ENCODE data around the gene SLC13A3.
"Not testable (repeated sequence)": the region's sequence is repeated elsewhere in the genome, so short reads cannot be mapped to it uniquely, and the experiment has no call there.

The SLC13A3 gene

DNA sequence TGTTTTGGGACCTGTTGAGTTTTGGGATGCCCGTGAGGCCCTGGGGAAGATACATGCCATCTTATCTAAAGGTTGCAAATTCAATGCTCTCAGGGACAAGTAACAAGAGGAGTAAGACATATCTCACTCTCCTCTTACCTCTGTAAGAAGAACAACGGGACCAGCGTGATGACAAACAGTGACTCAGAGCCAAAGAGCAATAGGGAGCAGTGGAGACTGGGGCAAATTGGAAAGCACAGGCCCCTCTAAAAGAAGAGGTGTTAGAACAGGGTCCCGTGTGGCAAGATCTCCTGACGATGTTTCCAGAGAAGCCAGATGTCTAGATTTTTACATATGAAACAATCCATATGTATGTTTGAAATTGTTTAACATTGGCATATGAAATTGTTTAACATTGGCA is 26.3 kb upstream of the SLC13A3 start:
- no peak for DNase-seq (ENCODE audit: low read depth)
- no peak overlapping the region for H3K4me3 ChIP-seq (ENCODE audit: low read depth, low read length)
- no peak for TF ChIP-seq POLR2A (IDR thresholded peaks at IDR 0.05; ENCODE audit: extremely low read depth, insufficient read length)
- no peak for TF ChIP-seq CTCF (IDR thresholded peaks at IDR 0.05; ENCODE audit: low read depth, low read length)

- H3K4me3 ChIP-seq (ENCODE audit: low read depth, low read length); DNase-seq (ENCODE audit: low read depth): not testable (repeated sequence)
Measured at GRCh38 chr20:46676649-46677316, 25.5 kb upstream of the SLC13A3 start.

DNA sequence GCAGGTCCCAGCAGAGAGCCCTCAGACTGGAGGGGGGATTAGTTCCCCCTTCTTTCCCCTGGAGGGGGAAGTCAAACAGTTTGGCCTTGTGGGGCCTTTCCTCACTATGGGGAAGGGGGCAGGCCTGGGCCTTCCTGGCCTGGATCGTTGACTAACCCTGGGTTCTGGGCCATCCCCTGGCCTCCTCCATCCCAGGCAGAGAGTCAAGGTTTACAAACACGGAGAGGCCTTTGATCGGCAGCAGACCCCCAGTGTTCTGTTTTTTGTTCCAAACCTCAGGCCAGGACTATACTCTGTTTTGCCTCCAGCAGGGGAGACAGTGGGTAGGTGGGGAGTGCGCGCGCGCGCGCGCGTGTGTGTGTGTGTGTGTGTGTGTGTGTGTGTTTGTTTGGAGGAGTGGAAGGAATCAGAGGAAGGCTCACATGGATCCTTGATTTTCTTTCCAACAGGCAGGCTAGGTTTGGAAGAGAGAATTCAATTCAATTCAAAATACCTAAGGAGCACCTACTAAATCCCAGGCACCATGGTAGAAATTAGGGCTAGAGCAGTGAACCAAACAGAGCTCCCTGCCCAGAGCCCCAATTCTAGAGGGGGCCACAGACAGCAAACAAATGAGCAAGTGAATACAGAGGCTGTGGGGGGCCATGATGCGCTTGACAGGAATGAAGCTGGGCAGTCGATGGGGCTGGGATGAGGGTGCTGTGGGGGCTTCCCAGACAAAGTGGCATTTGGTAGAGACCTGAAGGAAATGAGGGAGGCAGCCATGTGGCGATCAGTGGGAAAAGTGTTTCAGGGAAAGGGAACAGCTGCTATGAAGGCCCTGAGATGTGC is 23.2 kb upstream of the SLC13A3 start:
- no peak for TF ChIP-seq POLR2A (IDR thresholded peaks at IDR 0.05; ENCODE audit: extremely low read depth, insufficient read length)
- DNase-seq (ENCODE audit: low read depth): peak; percentile 31
- H3K4me3 ChIP-seq (ENCODE audit: low read depth, low read length): no peak overlapping the region

GRCh38 chr20:46673394-46674252 is 22.4 kb upstream of the SLC13A3 start:
- H3K4me3 ChIP-seq (ENCODE audit: low read depth, low read length): no peak overlapping the region
- no peak for DNase-seq (ENCODE audit: low read depth)
- TF ChIP-seq, protein P1, sequence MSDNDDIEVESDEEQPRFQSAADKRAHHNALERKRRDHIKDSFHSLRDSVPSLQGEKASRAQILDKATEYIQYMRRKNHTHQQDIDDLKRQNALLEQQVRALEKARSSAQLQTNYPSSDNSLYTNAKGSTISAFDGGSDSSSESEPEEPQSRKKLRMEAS (IDR thresholded peaks at IDR 0.05; ENCODE audit: low read depth, low read length): no peak
- TF ChIP-seq MYC (IDR thresholded peaks at IDR 0.05; ENCODE audit: low read depth, low read length) (no peak), POLR2A (IDR thresholded peaks at IDR 0.05; ENCODE audit: extremely low read depth, insufficient read length) (no peak), CTCF (IDR thresholded peaks at IDR 0.05; ENCODE audit: low read depth, low read length) (no peak)

GRCh38 chr20:46672543-46673148 is 21.4 kb upstream of the SLC13A3 start:
- no peak for DNase-seq (ENCODE audit: low read depth)
- no peak for TF ChIP-seq MYC (IDR thresholded peaks at IDR 0.05; ENCODE audit: low read depth, low read length)
- TF ChIP-seq POLR2A (IDR thresholded peaks at IDR 0.05; ENCODE audit: extremely low read depth, insufficient read length): no peak
- TF ChIP-seq, protein P1 (IDR thresholded peaks at IDR 0.05; ENCODE audit: low read depth, low read length): no peak
- no peak for TF ChIP-seq CTCF (IDR thresholded peaks at IDR 0.05; ENCODE audit: low read depth, low read length)
- H3K4me3 ChIP-seq (ENCODE audit: low read depth, low read length): no peak overlapping the region

DNA sequence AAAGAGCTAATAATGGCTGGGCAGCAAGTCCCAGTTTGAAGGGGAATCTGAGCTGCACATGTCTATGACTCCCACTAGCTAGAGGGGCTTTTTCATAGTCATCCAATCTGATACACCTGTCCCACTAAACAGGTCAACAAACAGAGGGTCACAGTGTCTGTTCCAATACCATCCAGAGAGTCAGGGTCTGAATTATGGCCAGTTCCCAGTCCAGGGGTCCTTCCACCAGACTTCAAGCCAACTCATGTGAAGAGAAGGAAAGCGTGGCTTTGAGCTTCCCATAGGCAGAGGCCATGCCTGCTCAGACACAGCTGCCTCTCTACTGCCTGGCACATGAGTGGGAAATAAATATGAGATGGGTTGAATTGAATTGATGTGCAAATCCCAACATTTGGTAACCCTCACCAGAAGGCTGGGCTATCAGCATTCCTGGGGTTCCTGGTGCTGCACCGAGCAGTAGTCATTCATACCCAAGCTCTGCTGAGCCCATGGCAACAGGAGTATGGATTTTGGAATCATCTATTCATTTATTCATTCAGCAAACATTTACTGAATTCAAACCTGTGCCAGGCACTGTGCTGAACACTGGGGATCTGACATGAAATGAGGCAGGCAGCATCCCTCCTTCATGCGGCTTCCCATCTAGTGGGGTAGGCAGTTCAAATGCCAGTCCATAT is 20.7 kb upstream of the SLC13A3 start:
- TF ChIP-seq, protein P1 (IDR thresholded peaks at IDR 0.05; ENCODE audit: low read depth, low read length): no peak
- no peak for TF ChIP-seq MYC (IDR thresholded peaks at IDR 0.05; ENCODE audit: low read depth, low read length)
- TF ChIP-seq CTCF (IDR thresholded peaks at IDR 0.05; ENCODE audit: low read depth, low read length): no peak
- TF ChIP-seq POLR2A (IDR thresholded peaks at IDR 0.05; ENCODE audit: extremely low read depth, insufficient read length): no peak
- no peak overlapping the region for H3K4me3 ChIP-seq (ENCODE audit: low read depth, low read length)
- no peak for DNase-seq (ENCODE audit: low read depth)

All from NB4 (cell line).